ENCODE data around the gene RANBP1. TPM values are rescaled to one million over a fixed set of nuclear protein-coding genes. Genes with fewer than 3 reads are reported as not detected.

RANBP1 gene
- total RNA-seq, 1 donor = 71.3 TPM

GRCh38 chr22:20167643-20168322 is 51.9 kb downstream of the RANBP1 start:
- Histone ChIP-seq H3K4me3 (ENCODE audit: low read length) (no peak overlapping the region), H3K4me1 (ENCODE audit: insufficient read depth, low read length) (no peaks in the 10 kb centered on the region), H3K9me3 (ENCODE audit: low read depth, low read length) (no peaks in the 10 kb centered on the region), H3K27me3 (ENCODE audit: insufficient read depth, low read length) (no peaks in the 10 kb centered on the region)

GRCh38 chr22:20169253-20169822 is 53.4 kb downstream of the RANBP1 start:
- Histone ChIP-seq H3K4me3 (ENCODE audit: low read length) (no peak overlapping the region), H3K9me3 (ENCODE audit: low read depth, low read length) (no peaks in the 10 kb centered on the region), H3K27me3 (ENCODE audit: insufficient read depth, low read length) (no peaks in the 10 kb centered on the region), H3K4me1 (ENCODE audit: insufficient read depth, low read length) (no peaks in the 10 kb centered on the region)

DNA sequence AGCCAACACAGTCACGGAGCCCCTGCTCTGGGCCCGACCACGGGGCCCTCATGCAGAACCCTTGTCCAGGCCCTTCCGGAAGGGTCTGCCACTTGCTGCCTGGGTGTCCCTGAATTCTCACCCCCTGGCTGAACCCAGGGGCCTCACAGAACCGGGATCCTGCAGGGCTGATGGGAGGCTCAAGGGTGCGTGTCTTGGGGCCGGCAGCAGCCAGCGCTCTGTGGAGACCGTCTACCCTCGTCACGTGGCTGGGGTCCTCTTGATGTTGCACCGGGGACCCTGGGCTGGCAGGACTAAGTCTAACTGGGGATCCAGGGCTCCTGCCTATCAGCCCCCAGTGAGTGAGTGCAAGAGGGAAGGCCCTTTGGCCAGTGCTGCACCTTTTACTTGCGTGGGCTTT is 54.3 kb downstream of the RANBP1 start:
- H3K9me3 ChIP-seq (ENCODE audit: low read depth, low read length) = no peaks in the 10 kb centered on the region
- H3K27me3 ChIP-seq (ENCODE audit: insufficient read depth, low read length) = no peaks in the 10 kb centered on the region
- no peak overlapping the region for H3K4me3 ChIP-seq (ENCODE audit: low read length)
- H3K4me1 ChIP-seq (ENCODE audit: insufficient read depth, low read length) = no peaks in the 10 kb centered on the region

- H3K4me1 ChIP-seq (ENCODE audit: insufficient read depth, low read length) = no peaks in the 10 kb centered on the region
Measured at GRCh38 chr22:20171288-20172140, 55.6 kb downstream of the RANBP1 start.

DNA sequence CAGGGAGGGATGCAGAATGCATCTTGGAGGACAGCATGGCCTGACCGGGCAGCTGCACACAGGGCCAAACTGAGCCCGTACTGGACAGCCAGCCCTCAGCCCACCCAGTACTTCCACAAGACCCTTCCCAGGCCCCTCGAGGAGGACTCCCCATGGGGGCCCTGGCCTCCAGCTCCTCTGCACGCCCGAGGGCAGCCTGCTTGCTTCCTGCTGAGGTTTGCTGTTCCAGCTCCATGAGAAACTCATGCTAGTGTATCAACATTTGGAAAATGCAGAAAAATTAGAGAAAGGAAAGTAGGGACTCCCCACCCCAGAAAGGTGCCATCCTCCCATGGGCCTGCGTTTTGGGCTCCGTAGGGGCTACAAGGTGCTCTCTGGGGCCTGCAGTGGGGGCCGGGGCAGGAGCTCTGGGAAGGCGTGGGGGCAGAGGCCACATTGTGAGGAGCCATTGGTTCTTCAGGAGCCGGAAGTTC is 56.3 kb downstream of the RANBP1 start:
- H3K27me3 ChIP-seq (ENCODE audit: insufficient read depth, low read length) = no peaks in the 10 kb centered on the region
- H3K4me1 ChIP-seq (ENCODE audit: insufficient read depth, low read length) = no peaks in the 10 kb centered on the region
- no peaks in the 10 kb centered on the region for H3K9me3 ChIP-seq (ENCODE audit: low read depth, low read length)
- H3K4me3 ChIP-seq (ENCODE audit: low read length) = no peak overlapping the region

More at GRCh38 chr22:20171288-20172140, 55.6 kb downstream of the RANBP1 start:
- Histone ChIP-seq H3K4me3 (ENCODE audit: low read length) (no peak overlapping the region), H3K9me3 (ENCODE audit: low read depth, low read length) (no peaks in the 10 kb centered on the region), H3K27me3 (ENCODE audit: insufficient read depth, low read length) (no peaks in the 10 kb centered on the region)

DNA sequence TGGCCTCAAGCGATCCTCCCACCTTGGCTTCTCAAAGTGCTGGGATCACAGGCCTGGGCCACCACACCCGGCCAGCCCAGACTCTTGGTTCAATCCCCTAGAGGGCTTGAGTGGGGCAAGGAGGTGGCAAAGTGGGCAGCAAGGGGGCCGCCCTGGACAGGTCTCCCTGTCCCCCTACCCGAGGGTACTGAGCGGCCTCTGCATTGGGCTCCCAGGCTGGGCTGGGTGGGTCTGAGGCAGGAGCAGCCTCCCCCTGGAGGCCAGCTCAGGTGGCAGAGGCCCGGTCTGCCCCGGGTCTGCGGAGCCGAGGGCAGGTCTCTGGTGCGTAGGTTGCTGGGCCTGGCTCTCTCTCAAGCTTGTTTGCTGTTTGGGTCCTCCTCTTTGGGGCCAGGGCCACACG is 57.3 kb downstream of the RANBP1 start:
- H3K9me3 ChIP-seq (ENCODE audit: low read depth, low read length) = no peaks in the 10 kb centered on the region
- H3K4me3 ChIP-seq (ENCODE audit: low read length) = no peak overlapping the region
- H3K27me3 ChIP-seq (ENCODE audit: insufficient read depth, low read length) = no peaks in the 10 kb centered on the region
- no peaks in the 10 kb centered on the region for H3K4me1 ChIP-seq (ENCODE audit: insufficient read depth, low read length)

DNA sequence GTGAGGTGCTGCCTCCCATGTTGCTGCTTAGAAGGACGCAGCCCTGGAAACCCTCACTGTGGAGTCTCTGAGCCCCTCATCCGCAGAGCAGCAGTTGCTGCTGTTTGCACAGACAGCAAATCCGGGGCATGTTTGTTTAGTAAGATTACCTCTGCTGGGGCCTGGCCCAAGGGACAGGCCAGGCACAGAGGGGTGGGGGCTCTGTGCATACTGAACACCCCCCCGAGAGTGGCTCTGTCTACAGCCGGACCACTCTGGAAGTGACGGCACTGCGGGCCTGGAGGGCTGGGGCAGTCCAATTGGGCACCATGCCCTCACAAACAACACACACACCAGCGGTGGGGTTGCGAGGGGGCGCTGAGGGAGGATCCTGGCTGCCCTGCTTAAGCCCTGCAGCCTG is 57.9 kb downstream of the RANBP1 start:
- Histone ChIP-seq H3K4me3 (ENCODE audit: low read length) (no peak overlapping the region), H3K27me3 (ENCODE audit: insufficient read depth, low read length) (no peaks in the 10 kb centered on the region), H3K9me3 (ENCODE audit: low read depth, low read length) (no peaks in the 10 kb centered on the region), H3K4me1 (ENCODE audit: insufficient read depth, low read length) (no peaks in the 10 kb centered on the region)

DNA sequence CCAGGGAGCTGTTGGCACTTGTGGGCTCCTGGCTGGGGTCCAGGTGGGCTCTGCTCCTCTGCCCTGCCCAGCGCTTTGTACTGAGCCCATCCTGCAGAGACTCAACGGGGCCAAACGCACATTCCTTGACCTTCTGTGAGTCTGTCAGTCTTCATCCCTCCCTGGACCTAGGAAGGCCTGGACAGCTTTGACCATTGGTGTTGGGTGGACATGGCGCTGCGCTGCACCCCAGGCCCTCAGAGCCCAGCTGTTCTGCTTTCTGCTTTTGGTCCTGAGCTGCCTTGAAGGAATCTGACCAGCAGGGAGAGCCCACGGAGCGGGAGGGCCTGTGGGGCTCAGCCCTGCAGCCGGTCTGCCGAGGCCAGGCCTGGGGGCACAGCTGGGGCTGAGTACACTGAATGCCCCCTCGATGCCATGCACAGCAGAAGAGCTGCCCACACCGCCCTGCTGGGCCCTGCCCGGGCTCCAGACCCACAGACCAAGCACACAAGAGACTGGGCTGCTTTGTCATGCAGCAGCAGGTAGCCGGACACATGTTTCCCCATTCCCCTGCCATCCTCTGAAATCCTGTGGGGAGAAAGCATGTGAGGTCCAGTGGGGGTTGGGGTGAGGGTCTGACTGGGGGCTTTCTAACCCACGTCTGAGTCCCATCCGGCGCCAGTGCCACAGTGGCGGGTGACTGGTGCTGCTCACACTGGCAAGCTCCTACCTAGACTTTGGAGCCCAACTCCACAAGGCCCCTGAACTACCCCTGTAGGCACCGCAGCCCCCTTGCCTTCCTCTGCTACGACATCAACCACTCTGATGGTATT is 59.1 kb downstream of the RANBP1 start:
- no peaks in the 10 kb centered on the region for H3K9me3 ChIP-seq (ENCODE audit: low read depth, low read length)
- no peaks in the 10 kb centered on the region for H3K27me3 ChIP-seq (ENCODE audit: insufficient read depth, low read length)
- no peak overlapping the region for H3K4me3 ChIP-seq (ENCODE audit: low read length)
- H3K4me1 ChIP-seq (ENCODE audit: insufficient read depth, low read length) = no peaks in the 10 kb centered on the region

DNA sequence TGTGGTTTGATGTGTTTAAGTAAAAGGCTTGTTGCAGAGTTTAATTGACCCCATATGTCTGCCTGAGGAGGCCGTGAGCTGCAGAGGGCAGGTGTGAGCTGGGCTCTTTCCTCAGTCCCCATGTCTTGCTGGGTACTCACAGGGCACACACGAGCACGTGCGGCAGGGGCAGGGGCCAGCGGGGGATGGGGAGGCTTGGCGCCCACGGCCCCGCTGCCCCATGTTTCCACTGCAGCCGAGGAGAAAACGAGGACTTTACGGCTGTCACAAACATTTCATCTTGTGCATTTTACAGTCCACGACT is 59.6 kb downstream of the RANBP1 start:
- no peaks in the 10 kb centered on the region for H3K4me1 ChIP-seq (ENCODE audit: insufficient read depth, low read length)
- no peaks in the 10 kb centered on the region for H3K27me3 ChIP-seq (ENCODE audit: insufficient read depth, low read length)
- H3K4me3 ChIP-seq (ENCODE audit: low read length) = no peak overlapping the region
- H3K9me3 ChIP-seq (ENCODE audit: low read depth, low read length) = no peaks in the 10 kb centered on the region

DNA sequence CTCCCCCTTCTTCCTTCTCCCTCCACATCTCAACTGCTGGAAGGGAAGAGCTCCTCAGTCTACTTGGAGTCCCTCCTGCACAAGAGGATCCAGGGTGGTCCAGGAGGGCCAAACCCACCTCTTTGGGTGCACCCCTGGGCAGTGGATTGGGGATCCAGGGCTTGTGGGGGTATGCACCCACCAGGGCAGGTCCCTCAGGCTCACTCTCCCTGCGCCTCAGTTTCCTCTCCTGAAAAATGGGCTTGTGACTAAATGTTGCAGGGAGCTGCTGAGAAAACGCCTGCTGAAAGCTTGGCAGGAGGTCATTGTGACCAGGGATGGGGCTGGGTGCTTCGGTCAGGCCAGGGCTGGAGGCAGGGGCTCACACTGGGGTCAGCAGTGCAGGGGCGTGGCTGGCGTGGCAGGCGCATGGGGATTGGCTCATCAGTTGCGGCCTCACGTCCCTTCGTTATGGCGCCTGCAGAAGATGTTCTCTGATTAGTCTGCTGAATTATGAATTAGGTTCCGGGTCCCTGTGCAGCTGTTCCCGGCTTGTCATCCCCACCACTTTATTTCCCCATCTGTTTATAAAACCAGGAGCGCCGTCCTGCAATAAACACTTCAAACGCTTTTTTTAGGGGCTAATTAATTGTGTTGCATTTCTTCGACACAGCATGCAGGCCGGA is 60.6 kb downstream of the RANBP1 start:
- H3K4me1 ChIP-seq (ENCODE audit: insufficient read depth, low read length) = no peaks in the 10 kb centered on the region
- no peak overlapping the region for H3K4me3 ChIP-seq (ENCODE audit: low read length)
- no peaks in the 10 kb centered on the region for H3K9me3 ChIP-seq (ENCODE audit: low read depth, low read length)
- H3K27me3 ChIP-seq (ENCODE audit: insufficient read depth, low read length) = no peaks in the 10 kb centered on the region

Other genes with a start within 250 kb of the RANBP1 start
- gene COMT, start 174.3 kb upstream of the RANBP1 start, total RNA-seq = 50.4 TPM
- 11.3 TPM for gene TXNRD2, start 174.3 kb upstream of the RANBP1 start, total RNA-seq
- gene ARVCF, start 99.3 kb upstream of the RANBP1 start, total RNA-seq = 2.3 TPM
- gene TANGO2, start 95.0 kb upstream of the RANBP1 start, total RNA-seq = 20.1 TPM
- gene DGCR8, start 35.9 kb upstream of the RANBP1 start, total RNA-seq = 7.9 TPM
- gene TRMT2A, start 1.1 kb downstream of the RANBP1 start, total RNA-seq = 28.7 TPM
- gene ZDHHC8, start 15.7 kb downstream of the RANBP1 start, total RNA-seq = 6.4 TPM
- not detected for gene CCDC188, start 35.0 kb downstream of the RANBP1 start, total RNA-seq
- 0.21 TPM for gene RTN4R, start 152.2 kb downstream of the RANBP1 start, total RNA-seq
- 40.6 TPM for gene DGCR6L, start 204.0 kb downstream of the RANBP1 start, total RNA-seq

Measured in mononuclear cell (primary cell).